Loucy (cell line): Measurements from ENCODE around the gene CHCHD6.

ENCODE experiments used
- H2AFZ ChIP-seq: fragments of 200-600 bp; sonication (generic); 2 replicates; pipeline ENCODE4 v1.6.0; 2016; ENCODE audit warnings: antibody characterized with exemption, mild to moderate bottlenecking, low read length, moderate library complexity
- H3F3A ChIP-seq: fragments of 200-600 bp; 2 replicates; pipeline ENCODE4 v1.6.0; 2016; ENCODE audit warnings: antibody characterized with exemption, low read depth, mild to moderate bottlenecking
- H3K27me3 ChIP-seq: fragments of 200-600 bp; sonication (generic); 2 replicates; pipeline ENCODE4 v1.6.1; 2014; ENCODE audit warnings: low read length, mild to moderate bottlenecking; ENCODE audit not compliant: insufficient read depth, poor library complexity, severe bottlenecking
- H3K36me3 ChIP-seq: fragments of 200-600 bp; sonication (generic); 2 replicates; pipeline ENCODE4 v1.6.1; 2016; ENCODE audit warnings: low read length; ENCODE audit not compliant: insufficient read depth
- H3K4me1 ChIP-seq: fragments of 200-600 bp; sonication (generic); 2 replicates; pipeline ENCODE4 v1.5.1; 2014; ENCODE audit warnings: low read length, mild to moderate bottlenecking; ENCODE audit not compliant: insufficient read depth, poor library complexity, severe bottlenecking
- H3K4me2 ChIP-seq: fragments of 200-600 bp; sonication (generic); 2 replicates; pipeline ENCODE4 v1.6.0; 2014; ENCODE audit warnings: antibody characterized with exemption, low read length, low read depth, mild to moderate bottlenecking; ENCODE audit not compliant: poor library complexity, severe bottlenecking
- H3K4me3 ChIP-seq: fragments of 200-600 bp; sonication (generic); 2 replicates; pipeline ENCODE4 v1.5.1; 2014; ENCODE audit warnings: low read length, mild to moderate bottlenecking, mixed read lengths; ENCODE audit not compliant: poor library complexity, severe bottlenecking
- H3K79me2 ChIP-seq: fragments of 200-600 bp; sonication (generic); 2 replicates; pipeline ENCODE4 v1.6.1; 2014; ENCODE audit warnings: low read length; ENCODE audit not compliant: insufficient read depth
- H3K9ac ChIP-seq: fragments of 200-600 bp; sonication (generic); 2 replicates; pipeline ENCODE4 v1.6.0; 2014; ENCODE audit warnings: mild to moderate bottlenecking, low read depth, low read length, moderate library complexity; ENCODE audit not compliant: poor library complexity, severe bottlenecking
- H3K9me2 ChIP-seq: fragments of 200-600 bp; sonication (generic); replicated peaks from 2 replicates; pipeline ENCODE4 v1.6.1; 2016; ENCODE audit warnings: low read depth, low read length, mixed read lengths
- H3K9me3 ChIP-seq: fragments of 200-600 bp; sonication (generic); 2 replicates; pipeline ENCODE4 v1.6.1; 2014; ENCODE audit warnings: mild to moderate bottlenecking, antibody characterized with exemption, low read length, low read depth; ENCODE audit not compliant: insufficient read depth
- H4K20me1 ChIP-seq: fragments of 200-600 bp; sonication (generic); 2 replicates; pipeline ENCODE4 v1.6.0; 2014; ENCODE audit warnings: antibody characterized with exemption, low read length, mild to moderate bottlenecking; ENCODE audit not compliant: insufficient read depth, poor library complexity, severe bottlenecking
- EZH2phosphoT487 ChIP-seq: fragments of 200-600 bp; IDR thresholded peaks from 2 replicates; pipeline ENCODE4 v1.6.1; 2018; ENCODE audit warnings: antibody characterized with exemption, mild to moderate bottlenecking, moderate library complexity, borderline replicate concordance
- TF ChIP-seq, protein P1 (sequence below): fragments of 200-600 bp; sonication (generic); conservative IDR thresholded peaks from 2 replicates; pipeline ENCODE4 v1.5.1; 2014; ENCODE audit warnings: mild to moderate bottlenecking, antibody characterized with exemption, low read length

CHCHD6 gene

DNA sequence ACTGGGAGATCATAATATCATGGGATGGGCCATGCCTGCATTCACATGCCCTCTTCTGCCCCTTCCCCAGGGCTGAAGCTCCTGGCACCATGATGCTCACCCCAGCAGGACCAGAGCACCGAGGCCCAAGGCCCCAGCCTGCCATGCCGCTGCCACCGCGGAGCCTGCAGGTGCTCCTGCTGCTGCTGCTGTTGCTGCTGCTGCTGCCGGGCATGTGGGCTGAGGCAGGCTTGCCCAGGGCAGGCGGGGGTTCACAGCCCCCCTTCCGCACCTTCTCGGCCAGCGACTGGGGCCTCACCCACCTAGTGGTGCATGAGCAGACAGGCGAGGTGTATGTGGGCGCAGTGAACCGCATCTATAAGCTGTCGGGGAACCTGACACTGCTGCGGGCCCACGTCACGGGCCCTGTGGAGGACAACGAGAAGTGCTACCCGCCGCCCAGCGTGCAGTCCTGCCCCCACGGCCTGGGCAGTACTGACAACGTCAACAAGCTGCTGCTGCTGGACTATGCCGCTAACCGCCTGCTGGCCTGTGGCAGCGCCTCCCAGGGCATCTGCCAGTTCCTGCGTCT, 284.5 kb downstream of the CHCHD6 start:
- no peaks in the 10 kb centered on the region for H3K27me3 ChIP-seq
- no peak overlapping the region for H2AFZ ChIP-seq
- no peak for TF ChIP-seq EZH2phosphoT487
- TF ChIP-seq, protein P1, sequence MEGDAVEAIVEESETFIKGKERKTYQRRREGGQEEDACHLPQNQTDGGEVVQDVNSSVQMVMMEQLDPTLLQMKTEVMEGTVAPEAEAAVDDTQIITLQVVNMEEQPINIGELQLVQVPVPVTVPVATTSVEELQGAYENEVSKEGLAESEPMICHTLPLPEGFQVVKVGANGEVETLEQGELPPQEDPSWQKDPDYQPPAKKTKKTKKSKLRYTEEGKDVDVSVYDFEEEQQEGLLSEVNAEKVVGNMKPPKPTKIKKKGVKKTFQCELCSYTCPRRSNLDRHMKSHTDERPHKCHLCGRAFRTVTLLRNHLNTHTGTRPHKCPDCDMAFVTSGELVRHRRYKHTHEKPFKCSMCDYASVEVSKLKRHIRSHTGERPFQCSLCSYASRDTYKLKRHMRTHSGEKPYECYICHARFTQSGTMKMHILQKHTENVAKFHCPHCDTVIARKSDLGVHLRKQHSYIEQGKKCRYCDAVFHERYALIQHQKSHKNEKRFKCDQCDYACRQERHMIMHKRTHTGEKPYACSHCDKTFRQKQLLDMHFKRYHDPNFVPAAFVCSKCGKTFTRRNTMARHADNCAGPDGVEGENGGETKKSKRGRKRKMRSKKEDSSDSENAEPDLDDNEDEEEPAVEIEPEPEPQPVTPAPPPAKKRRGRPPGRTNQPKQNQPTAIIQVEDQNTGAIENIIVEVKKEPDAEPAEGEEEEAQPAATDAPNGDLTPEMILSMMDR = no peak
- H3K4me3 ChIP-seq = no peak overlapping the region
- peaks cover 3% of the 10 kb centered on the region for H3K4me1 ChIP-seq
- H3F3A ChIP-seq = no peaks in the 10 kb centered on the region
- no peak overlapping the region for H3K4me2 ChIP-seq
- no peaks in the 10 kb centered on the region for H3K9me2 ChIP-seq
- H4K20me1 ChIP-seq = peaks cover 30% of the 10 kb centered on the region
- no peaks in the 10 kb centered on the region for H3K9me3 ChIP-seq
- peaks cover 4% of the 10 kb centered on the region; the same call in 1 of the 2 replicates for H3K36me3 ChIP-seq
- H3K79me2 ChIP-seq = peaks cover 9% of the 10 kb centered on the region; the same call in 1 of the 2 replicates
- H3K9ac ChIP-seq = no peak overlapping the region

DNA sequence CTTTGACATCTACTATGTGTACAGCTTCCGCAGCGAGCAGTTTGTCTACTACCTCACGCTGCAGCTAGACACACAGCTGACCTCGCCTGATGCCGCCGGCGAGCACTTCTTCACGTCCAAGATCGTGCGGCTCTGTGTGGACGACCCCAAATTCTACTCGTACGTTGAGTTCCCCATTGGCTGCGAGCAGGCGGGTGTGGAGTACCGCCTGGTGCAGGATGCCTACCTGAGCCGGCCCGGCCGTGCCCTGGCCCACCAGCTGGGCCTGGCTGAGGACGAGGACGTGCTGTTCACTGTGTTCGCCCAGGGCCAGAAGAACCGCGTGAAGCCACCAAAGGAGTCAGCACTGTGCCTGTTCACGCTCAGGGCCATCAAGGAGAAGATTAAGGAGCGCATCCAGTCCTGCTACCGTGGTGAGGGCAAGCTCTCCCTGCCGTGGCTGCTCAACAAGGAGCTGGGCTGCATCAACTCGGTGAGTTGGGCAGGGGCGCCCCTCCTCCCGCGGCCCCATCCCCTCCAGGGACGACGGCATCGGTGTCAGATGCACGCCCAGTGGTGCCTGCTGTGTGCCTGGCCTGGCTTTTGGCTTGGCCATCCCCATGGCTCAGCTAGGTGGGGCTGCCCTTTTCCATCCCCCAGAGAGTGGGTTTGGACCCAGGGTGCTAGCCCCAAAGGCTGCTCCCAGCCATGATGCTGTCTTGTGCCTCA, 285.4 kb downstream of the CHCHD6 start:
- H2AFZ ChIP-seq = no peak overlapping the region
- no peaks in the 10 kb centered on the region for H3K9me3 ChIP-seq
- no peaks in the 10 kb centered on the region for H3K27me3 ChIP-seq
- H3K4me2 ChIP-seq = no peak overlapping the region
- peaks cover 21% of the 10 kb centered on the region for H4K20me1 ChIP-seq
- H3F3A ChIP-seq = no peaks in the 10 kb centered on the region
- TF ChIP-seq, protein P1 = no peak
- TF ChIP-seq EZH2phosphoT487 = no peak
- no peak overlapping the region for H3K4me3 ChIP-seq
- H3K9ac ChIP-seq = no peak overlapping the region
- no peaks in the 10 kb centered on the region for H3K9me2 ChIP-seq
- peaks cover under 1% of the 10 kb centered on the region; the same call in 1 of the 2 replicates for H3K79me2 ChIP-seq
- no peaks in the 10 kb centered on the region for H3K4me1 ChIP-seq
- H3K36me3 ChIP-seq = peaks cover 4% of the 10 kb centered on the region; the same call in 1 of the 2 replicates

DNA sequence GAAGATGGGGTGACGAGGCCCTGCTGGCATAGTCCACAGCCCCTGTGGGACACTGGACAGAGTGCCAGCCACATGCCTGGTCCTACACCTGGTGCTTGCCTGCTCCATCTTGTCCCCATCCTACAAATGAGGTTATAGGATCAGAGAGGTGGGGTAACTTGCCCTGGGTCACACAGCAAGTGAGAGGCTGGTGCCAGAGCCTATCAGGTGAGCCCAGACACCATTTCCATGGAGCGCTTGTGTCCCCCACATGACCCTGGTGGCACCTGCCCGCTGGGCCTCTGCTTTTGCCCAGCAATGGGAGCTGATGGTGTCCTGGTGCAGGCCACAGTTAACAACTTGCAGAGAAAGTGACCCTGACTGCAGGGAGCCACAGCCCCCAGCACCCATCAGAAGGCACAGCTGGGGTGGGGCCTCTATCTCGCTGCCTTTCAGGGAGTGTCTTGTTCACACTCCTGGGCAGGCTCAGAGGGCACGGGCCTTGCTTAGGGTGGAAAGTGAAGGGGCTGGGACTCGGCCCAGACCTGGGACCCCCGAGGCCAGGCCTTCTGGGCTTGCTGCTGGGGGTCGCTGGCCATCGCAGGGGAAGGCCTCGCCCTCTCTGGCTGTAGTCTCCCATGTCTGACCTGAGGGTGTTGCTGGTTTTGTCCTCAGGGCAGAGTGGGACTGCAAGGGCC, 286.1 kb downstream of the CHCHD6 start:
- H3K4me3 ChIP-seq = no peak overlapping the region
- no peak overlapping the region for H2AFZ ChIP-seq
- no peaks in the 10 kb centered on the region for H3K9me3 ChIP-seq
- H3K27me3 ChIP-seq = no peaks in the 10 kb centered on the region
- H3K36me3 ChIP-seq = peaks cover 4% of the 10 kb centered on the region; the same call in 1 of the 2 replicates
- H3K79me2 ChIP-seq = no peaks in the 10 kb centered on the region; the same call in 1 of the 2 replicates
- no peak overlapping the region for H3K4me2 ChIP-seq
- peaks cover 14% of the 10 kb centered on the region for H4K20me1 ChIP-seq
- H3F3A ChIP-seq = no peaks in the 10 kb centered on the region
- TF ChIP-seq, protein P1 = no peak
- no peaks in the 10 kb centered on the region for H3K4me1 ChIP-seq
- no peak overlapping the region for H3K9ac ChIP-seq
- no peaks in the 10 kb centered on the region for H3K9me2 ChIP-seq
